ENCODE results near the gene IL1RAPL2.
"Not testable (repeated sequence)": the region's sequence is repeated elsewhere in the genome, so short reads cannot be mapped to it uniquely, and the experiment has no call there.

IL1RAPL2 gene

GRCh38 chrX:105006996-105007395, 441.0 kb downstream of the IL1RAPL2 start:
- in situ Hi-C loops (cut with HindIII; ENCODE audit: low sequenced_read_pairs), result no loop called here

- in situ Hi-C loops (cut with HindIII; ENCODE audit: low sequenced_read_pairs), result no loop called here
These were observed 447.7 kb downstream of the IL1RAPL2 start for GRCh38 chrX:105013719-105014118.

DNA sequence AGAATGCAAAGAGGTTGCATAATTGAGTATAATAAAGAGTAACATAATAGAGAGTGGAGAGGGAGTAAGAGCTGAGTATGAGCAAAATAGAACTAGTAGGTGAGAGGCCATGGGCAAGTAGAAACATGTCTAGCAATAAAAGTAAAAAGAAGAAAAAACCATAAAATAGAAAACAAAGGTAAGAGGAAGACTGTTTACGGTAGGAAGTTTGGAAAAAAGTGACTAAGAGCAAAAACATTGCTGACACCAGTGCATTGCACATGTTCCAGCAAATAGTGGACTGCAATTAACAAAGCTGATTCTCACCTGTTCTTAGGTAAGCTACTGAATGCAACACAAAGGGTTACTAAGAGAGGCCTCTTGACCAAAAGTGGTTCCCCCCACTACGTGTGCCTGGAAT, 451.6 kb downstream of the IL1RAPL2 start:
- in situ Hi-C loops (cut with HindIII; ENCODE audit: low sequenced_read_pairs), result no loop called here

DNA sequence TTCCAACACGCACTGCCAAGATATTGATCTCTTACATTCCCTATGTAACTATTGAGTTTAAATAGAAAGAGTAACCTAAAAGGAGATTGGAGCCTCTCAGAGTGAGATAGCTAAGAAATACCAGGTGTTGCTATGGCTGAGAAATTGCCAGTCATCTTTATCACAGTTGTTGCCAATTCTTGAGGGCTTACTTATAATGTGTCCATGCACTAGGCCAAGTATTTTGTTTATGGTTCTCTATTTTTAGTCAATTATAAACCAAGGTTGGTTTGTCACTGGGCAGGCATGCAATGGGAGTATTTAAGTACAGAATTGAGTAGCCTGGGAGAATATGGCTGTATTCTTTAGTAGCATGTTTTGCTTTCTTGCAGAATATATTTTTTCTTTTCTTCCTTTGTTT, 452.9 kb downstream of the IL1RAPL2 start:
- in situ Hi-C loops (cut with HindIII; ENCODE audit: low sequenced_read_pairs), result no loop called here

DNA sequence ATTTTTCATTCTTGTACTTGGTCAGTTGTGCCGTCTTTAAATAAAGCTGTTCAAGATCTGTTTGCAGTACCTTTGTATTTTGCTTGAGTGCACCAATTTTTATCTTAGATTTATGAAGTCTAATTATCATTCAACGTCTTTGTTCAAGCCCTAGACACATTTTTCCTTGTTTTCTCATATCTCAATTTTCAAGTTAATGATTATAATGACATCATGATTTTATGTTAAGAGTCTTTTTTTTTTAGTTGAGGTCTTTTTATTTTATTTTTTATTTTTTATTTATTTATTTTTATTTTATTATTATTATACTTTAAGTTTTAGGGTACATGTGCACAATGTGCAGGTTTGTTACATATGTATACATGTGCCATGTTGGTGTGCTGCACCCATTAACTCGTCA, 463.0 kb downstream of the IL1RAPL2 start:
- in situ Hi-C loops (cut with HindIII; ENCODE audit: low sequenced_read_pairs), result not testable (repeated sequence)

DNA sequence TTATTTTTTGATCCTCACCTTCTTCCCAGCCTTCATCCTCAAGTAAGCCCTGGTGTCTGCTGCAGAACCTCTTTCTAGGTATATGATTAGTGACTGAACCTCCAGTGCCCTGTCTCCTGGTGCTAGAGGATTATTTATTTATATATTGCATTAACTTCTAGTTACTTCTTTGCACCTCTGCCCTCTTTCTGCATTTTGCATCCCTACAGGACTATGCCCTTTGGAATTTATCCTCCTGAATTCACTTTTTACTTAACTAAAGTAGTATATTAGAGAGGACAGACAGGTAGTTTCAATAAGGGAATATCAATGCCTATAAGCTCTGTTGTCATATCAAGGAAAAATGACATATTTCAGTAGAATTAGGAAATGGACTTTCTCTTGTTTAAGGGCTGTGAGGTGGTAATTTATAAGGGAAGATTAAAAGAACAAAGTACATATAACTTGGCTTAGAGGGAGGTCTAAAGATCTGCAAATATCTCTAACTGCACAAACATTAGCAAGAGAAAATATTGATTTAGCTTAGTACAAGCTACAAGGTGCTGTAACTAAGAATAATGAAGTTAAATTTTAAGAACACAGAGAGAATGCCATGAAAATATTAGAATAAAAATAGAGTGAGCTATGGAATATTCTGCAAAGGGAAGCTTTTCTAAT, 472.8 kb downstream of the IL1RAPL2 start:
- in situ Hi-C loops (cut with HindIII; ENCODE audit: low sequenced_read_pairs), result no loop called here

DNA sequence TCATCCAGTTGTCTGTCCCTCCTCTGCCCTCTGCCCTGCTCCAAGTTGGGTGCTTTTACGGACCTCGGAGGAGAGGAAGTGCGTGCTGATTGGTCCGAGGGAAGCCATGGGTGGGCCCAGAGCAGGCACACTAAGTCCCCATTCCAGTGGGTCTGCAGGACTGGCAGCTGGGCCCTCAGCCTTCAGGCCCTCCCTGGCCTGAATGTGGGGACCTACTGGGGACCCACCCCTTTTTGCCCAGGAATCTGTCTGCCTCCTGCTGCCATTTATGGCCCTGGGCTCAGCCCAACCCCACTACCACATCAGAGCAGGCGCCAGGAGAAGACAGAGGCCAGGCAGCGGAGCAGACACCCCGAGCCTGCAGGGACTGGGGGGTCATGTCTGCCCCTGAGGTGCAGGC, 484.9 kb downstream of the IL1RAPL2 start:
- in situ Hi-C loops (cut with HindIII; ENCODE audit: low sequenced_read_pairs), result no loop called here

- in situ Hi-C loops (cut with HindIII; ENCODE audit: low sequenced_read_pairs), result no loop called here
These were observed 485.4 kb downstream of the IL1RAPL2 start for GRCh38 chrX:105051364-105051763.

DNA sequence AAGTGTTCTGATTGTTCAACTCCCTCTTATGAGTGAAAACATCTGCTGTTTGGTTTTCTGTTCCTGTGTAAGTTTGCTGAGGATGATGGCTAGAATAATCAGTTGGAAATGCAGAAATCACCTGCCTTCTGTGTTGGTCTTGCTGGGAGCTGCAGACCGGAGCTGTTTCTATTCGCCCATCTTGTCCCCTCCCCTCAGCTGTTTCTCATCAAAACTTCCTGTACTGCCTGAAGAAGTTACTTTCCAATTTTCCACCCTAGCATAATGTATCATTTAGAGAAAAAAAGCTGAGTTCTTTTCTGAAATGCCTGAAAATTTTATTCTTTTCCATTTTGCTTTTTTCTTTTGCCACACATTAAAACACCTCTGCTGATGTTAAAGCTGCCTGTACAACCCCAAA, 486.9 kb downstream of the IL1RAPL2 start:
- in situ Hi-C loops (cut with HindIII; ENCODE audit: low sequenced_read_pairs), result no loop called here

DNA sequence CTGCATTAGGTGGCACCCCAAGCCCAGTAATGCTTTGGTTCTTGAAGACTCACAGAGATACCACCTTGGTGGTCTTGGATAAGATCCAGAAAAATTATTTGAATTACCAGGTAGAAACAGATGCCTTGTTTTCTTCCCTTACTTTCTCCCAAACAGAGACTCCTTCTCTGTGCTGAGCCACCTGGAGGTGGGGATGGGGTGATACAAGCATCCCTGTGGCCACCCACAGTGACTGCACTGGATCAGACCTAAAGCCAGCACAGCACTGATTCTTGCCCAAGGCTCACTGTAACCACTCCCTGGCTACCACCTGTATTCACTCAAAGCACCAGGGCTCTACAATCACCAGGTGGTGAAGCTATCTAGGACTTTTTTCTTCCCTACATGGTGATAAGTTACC, 497.7 kb downstream of the IL1RAPL2 start:
- in situ Hi-C loops (cut with HindIII; ENCODE audit: low sequenced_read_pairs), result no loop called here

DNA sequence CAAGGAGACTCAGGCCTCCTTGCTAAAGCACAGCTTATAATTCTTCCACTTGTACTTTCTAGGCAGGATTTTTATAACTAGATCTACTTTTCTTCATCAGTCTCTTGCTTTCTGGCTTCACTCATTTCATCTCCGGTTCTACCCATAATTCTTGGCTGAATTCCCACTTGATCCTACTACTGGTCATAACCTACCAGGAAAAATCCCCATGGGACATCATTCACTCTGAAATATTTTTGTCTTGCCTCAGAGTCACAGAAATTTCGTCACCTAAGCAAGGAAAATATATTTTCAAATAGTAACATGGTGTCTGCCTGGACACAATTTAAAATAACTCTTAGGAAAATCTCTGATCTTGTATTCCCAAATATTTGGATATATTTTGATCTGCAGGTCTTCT, 532.2 kb downstream of the IL1RAPL2 start:
- in situ Hi-C loops (cut with HindIII; ENCODE audit: low sequenced_read_pairs), result no loop called here

DNA sequence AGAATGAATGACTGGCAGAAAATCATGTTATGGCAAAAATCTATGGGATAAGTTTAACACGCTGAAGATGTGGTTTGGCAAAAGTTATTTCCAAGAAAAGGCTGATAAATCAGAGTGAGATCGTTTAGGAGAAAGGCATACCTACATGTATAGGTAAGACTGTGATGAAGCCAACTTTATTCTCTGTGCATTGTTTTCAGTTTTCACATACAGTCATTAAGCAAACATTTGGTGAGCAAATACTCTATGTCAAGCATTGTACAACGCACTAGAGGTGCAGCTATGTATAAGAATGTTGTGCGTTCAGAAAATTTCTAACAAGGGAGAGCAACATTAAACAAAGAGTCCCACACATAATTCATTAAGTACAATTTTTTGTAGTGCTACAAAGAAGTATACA, 532.8 kb downstream of the IL1RAPL2 start:
- in situ Hi-C loops (cut with HindIII; ENCODE audit: low sequenced_read_pairs), result no loop called here

- in situ Hi-C loops (cut with HindIII; ENCODE audit: low sequenced_read_pairs), result no loop called here
These were observed 535.4 kb downstream of the IL1RAPL2 start for GRCh38 chrX:105101378-105101777.

- in situ Hi-C loops (cut with HindIII; ENCODE audit: low sequenced_read_pairs), result no loop called here
These were observed 543.9 kb downstream of the IL1RAPL2 start for GRCh38 chrX:105109936-105110335.

GRCh38 chrX:105114554-105115130, 548.6 kb downstream of the IL1RAPL2 start:
- in situ Hi-C loops (cut with HindIII; ENCODE audit: low sequenced_read_pairs), result no loop called here

DNA sequence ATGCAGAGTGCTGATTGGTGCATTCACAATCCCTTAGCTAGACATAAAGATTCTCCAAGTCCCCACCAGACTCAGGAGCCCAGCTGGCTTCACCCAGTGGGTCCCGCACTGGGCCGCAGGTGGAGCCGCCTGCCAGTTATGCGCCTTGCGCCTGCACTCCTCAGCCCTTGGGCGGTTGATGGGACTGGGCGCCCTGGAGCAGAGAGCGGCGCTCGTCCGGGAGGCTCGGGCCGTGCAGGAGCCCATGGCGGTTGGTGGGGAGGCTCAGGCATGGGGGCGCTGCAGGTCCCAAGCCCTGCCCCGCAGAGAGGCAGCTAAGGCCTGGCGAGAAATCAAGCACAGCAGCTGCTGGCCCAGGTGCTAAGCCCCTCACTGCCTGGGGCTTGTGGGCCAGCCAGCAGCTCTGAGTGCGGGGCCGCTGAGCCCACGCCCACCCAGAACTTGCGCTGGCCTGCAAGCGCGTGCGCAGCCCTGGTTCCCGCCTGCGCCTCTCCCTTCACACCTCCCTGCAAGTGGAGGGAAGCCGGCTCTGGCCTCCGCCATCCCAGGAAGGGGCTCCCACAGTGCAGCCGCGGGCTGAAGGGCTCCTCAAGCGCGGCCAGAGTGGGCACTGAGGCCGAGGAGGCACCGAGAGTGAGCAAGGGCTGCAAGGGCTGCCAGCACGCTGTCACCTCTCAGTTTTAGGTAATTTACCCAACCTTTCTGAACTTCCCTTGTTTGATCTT, 549.8 kb downstream of the IL1RAPL2 start:
- in situ Hi-C loops (cut with HindIII; ENCODE audit: low sequenced_read_pairs), result not testable (repeated sequence)

DNA sequence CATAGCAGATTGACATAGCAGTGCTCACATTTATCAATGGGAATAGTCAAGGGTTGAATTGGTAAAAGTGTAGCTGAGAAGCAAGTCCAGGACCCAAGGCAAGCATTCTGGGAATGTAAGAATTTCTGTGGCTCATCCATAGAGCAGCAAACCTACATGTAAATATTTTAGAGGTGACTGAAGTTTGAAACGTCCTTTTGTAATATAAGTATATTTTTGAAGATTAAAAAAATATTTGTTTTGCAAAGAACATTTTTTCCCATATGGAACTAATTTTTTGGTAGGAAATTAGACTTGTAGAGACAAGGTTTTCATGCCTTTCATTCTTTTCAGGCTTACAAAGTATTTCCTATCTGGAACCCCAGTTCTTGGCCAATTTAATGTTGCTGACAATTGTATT, 550.5 kb downstream of the IL1RAPL2 start:
- in situ Hi-C loops (cut with HindIII; ENCODE audit: low sequenced_read_pairs), result no loop called here

DNA sequence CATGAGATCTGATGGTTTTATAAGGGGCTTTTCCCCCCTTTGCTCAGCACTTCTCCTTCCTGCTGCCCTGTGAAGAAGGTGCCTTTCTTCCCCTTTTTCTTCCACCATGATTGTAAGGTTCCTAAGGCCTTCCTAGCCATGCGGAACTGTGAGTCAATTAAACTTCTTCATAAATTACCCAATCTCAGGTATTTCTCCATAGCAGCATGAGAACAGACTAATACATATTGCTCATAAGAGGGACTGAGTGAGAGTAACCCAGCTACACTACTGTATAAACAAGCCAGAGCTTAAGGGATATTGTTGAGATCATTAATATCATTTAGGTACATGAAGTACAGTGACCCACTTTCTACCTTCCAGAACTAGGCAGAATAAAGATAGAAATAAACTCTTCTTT, 551.6 kb downstream of the IL1RAPL2 start:
- in situ Hi-C loops (cut with HindIII; ENCODE audit: low sequenced_read_pairs), result no loop called here

- in situ Hi-C loops (cut with HindIII; ENCODE audit: low sequenced_read_pairs), result no loop called here
These were observed 554.5 kb downstream of the IL1RAPL2 start for GRCh38 chrX:105120463-105120862.

GRCh38 chrX:105121186-105121585, 555.2 kb downstream of the IL1RAPL2 start:
- in situ Hi-C loops (cut with HindIII; ENCODE audit: low sequenced_read_pairs), result no loop called here

DNA sequence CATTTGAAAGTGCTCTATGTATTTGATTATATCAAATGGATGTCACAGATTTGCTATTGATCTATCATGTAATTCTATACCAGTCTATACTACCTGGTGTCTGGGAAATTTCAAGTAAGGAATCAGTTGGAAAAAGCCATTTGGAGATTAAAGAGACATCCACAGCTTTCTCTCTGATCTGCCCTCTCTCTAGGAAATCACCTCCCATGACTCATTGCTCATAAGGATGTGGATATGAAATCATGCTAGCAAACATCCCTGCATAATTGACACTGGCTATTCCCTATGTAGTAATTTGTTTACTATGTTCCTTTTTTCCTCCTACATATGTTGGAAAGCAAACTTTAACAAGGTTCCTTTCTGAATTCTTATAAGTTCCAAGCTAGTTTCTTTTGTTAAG, 560.2 kb downstream of the IL1RAPL2 start:
- in situ Hi-C loops (cut with HindIII; ENCODE audit: low sequenced_read_pairs), result no loop called here

DNA sequence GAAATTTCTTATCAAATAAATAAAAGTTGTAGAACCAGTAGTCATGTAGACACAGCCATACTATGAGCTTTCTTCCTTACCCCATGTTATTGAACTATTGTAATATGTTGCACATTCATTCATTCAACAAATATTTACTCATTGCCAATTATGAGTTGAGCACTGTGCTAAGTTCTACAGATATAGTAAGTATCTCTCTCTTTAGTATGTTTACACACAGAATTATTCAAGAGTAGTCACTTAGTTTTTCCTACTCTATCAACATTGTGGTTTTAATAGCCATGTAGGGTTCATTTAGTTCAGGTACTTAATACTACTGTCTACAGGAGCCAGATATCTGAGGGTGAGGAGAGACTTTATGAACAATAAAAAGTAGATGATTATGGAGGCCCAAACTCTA, 568.3 kb downstream of the IL1RAPL2 start:
- in situ Hi-C loops (cut with HindIII; ENCODE audit: low sequenced_read_pairs), result no loop called here
